ENCODE results near the gene DNAH9. TPM values are rescaled to one million over a fixed set of nuclear protein-coding genes. Genes with fewer than 3 reads are reported as not detected.

Gene DNAH9
- total RNA-seq, 2 donors from 2014 or later = not detected

GRCh38 chr17:11690681-11691080 is 92.4 kb downstream of the DNAH9 start:
- no peak overlapping the region for H3K4me3 ChIP-seq
- ATAC-seq (ENCODE audit: insufficient number of reproducible peaks, low FRiP score, low read depth) = no peak
- H3K4me1 ChIP-seq (ENCODE audit: control insufficient read depth in 1 of 2, low read depth in 2 of 2) = no peaks in the 10 kb centered on the region
- H3K9me3 ChIP-seq = no peaks in the 10 kb centered on the region
- H3K27me3 ChIP-seq (replicated peaks; ENCODE audit: insufficient read depth) = no peaks in the 10 kb centered on the region
- no peak for DNase-seq (ENCODE audit: low spot score)
- no peak for TF ChIP-seq CTCF (IDR thresholded peaks at IDR 0.05)
- no peaks in the 10 kb centered on the region for H3K36me3 ChIP-seq
- H3K27ac ChIP-seq = no peak overlapping the region

- Histone ChIP-seq H3K27me3 (replicated peaks; ENCODE audit: insufficient read depth) (no peaks in the 10 kb centered on the region), H3K9me3 (no peaks in the 10 kb centered on the region), H3K4me1 (ENCODE audit: control insufficient read depth in 1 of 2, low read depth in 2 of 2) (no peaks in the 10 kb centered on the region), H3K4me3 (no peak overlapping the region), H3K27ac (no peak overlapping the region), H3K36me3 (no peaks in the 10 kb centered on the region)
- DNase-seq (ENCODE audit: low spot score) (no peak), ATAC-seq (ENCODE audit: insufficient number of reproducible peaks, low FRiP score, low read depth) (no peak)
- TF ChIP-seq CTCF (IDR thresholded peaks at IDR 0.05) = no peak
Measured at GRCh38 chr17:11692688-11693087, 94.4 kb downstream of the DNAH9 start.

- ATAC-seq (ENCODE audit: insufficient number of reproducible peaks, low FRiP score, low read depth) (no peak), DNase-seq (ENCODE audit: low spot score) (no peak)
- Histone ChIP-seq H3K27me3 (replicated peaks; ENCODE audit: insufficient read depth) (no peaks in the 10 kb centered on the region), H3K9me3 (no peaks in the 10 kb centered on the region), H3K27ac (no peak overlapping the region), H3K4me3 (no peak overlapping the region), H3K36me3 (no peaks in the 10 kb centered on the region), H3K4me1 (ENCODE audit: control insufficient read depth in 1 of 2, low read depth in 2 of 2) (no peaks in the 10 kb centered on the region)
- no peak for TF ChIP-seq CTCF (IDR thresholded peaks at IDR 0.05)
Measured at GRCh38 chr17:11693284-11693683, 95.0 kb downstream of the DNAH9 start.

GRCh38 chr17:11700668-11701067 is 102.4 kb downstream of the DNAH9 start:
- ATAC-seq (ENCODE audit: insufficient number of reproducible peaks, low FRiP score, low read depth) = no peak
- no peaks in the 10 kb centered on the region for H3K36me3 ChIP-seq
- no peaks in the 10 kb centered on the region for H3K4me1 ChIP-seq (ENCODE audit: control insufficient read depth in 1 of 2, low read depth in 2 of 2)

GRCh38 chr17:11701911-11702310 is 103.6 kb downstream of the DNAH9 start:
- Histone ChIP-seq H3K9me3 (no peaks in the 10 kb centered on the region), H3K4me3 (no peak overlapping the region), H3K27me3 (replicated peaks; ENCODE audit: insufficient read depth) (no peaks in the 10 kb centered on the region), H3K4me1 (ENCODE audit: control insufficient read depth in 1 of 2, low read depth in 2 of 2) (no peaks in the 10 kb centered on the region), H3K27ac (no peak overlapping the region), H3K36me3 (no peaks in the 10 kb centered on the region)
- no peak for ATAC-seq (ENCODE audit: insufficient number of reproducible peaks, low FRiP score, low read depth)
- no peak for TF ChIP-seq CTCF (IDR thresholded peaks at IDR 0.05)
- DNase-seq (ENCODE audit: low spot score) = no peak

More at GRCh38 chr17:11700668-11701067, 102.4 kb downstream of the DNAH9 start:
- no peak overlapping the region for H3K4me3 ChIP-seq
- no peak overlapping the region for H3K27ac ChIP-seq
- H3K9me3 ChIP-seq = no peaks in the 10 kb centered on the region
- TF ChIP-seq CTCF (IDR thresholded peaks at IDR 0.05) = no peak
- H3K27me3 ChIP-seq (replicated peaks; ENCODE audit: insufficient read depth) = no peaks in the 10 kb centered on the region
- no peak for DNase-seq (ENCODE audit: low spot score)
